Endothelial cell of hepatic sinusoid (primary cell): ENCODE measurements around the gene TMCO4.

Experiments used
- in situ Hi-C: cut with HindIII; loops from 2 replicates; pipeline ENCODE4 v1.10.0; 2017; ENCODE audit warnings: low sequenced_read_pairs

TMCO4 gene

GRCh38 chr1:19780267-19780877 lies 19.3 kb downstream of the TMCO4 start:
- in situ Hi-C loops = no loop called here

- in situ Hi-C loops = no loop called here
Observed at GRCh38 chr1:19776933-19777332, 22.8 kb downstream of the TMCO4 start.

- in situ Hi-C loops = no loop called here
Observed at GRCh38 chr1:19776287-19776686, 23.4 kb downstream of the TMCO4 start.

GRCh38 chr1:19775831-19776230 lies 23.9 kb downstream of the TMCO4 start:
- in situ Hi-C loops = no loop called here

GRCh38 chr1:19775317-19775716 lies 24.4 kb downstream of the TMCO4 start:
- in situ Hi-C loops = no loop called here

GRCh38 chr1:19774180-19774785 lies 25.4 kb downstream of the TMCO4 start:
- in situ Hi-C loops = no loop called here

- in situ Hi-C loops = no loop called here
Observed at GRCh38 chr1:19773485-19773884, 26.2 kb downstream of the TMCO4 start.

- in situ Hi-C loops = no loop called here
Observed at GRCh38 chr1:19772053-19772452, 27.7 kb downstream of the TMCO4 start.

- in situ Hi-C loops = no loop called here
Observed at GRCh38 chr1:19771350-19771749, 28.4 kb downstream of the TMCO4 start.

- in situ Hi-C loops = no loop called here
Observed at GRCh38 chr1:19770436-19771190, 29.1 kb downstream of the TMCO4 start.

- in situ Hi-C loops = no loop called here
Observed at GRCh38 chr1:19769211-19769932, 30.3 kb downstream of the TMCO4 start.

GRCh38 chr1:19768353-19769210 lies 31.1 kb downstream of the TMCO4 start:
- in situ Hi-C loops = no loop called here

- in situ Hi-C loops = no loop called here
Observed at GRCh38 chr1:19765623-19766022, 34.1 kb downstream of the TMCO4 start.

- in situ Hi-C loops = loop anchor here (5.0 kb wide), 2 partner anchors 87 to 98 kb away; no protein-coding TSS in a partner anchor
Observed at GRCh38 chr1:19764848-19765247, 34.9 kb downstream of the TMCO4 start.

- in situ Hi-C loops = loop anchor here (5.0 kb wide), 2 partner anchors 90 to 95 kb away; no protein-coding TSS in a partner anchor
Observed at GRCh38 chr1:19762175-19762779, 37.4 kb downstream of the TMCO4 start.

GRCh38 chr1:19759740-19760089 lies 40.0 kb downstream of the TMCO4 start:
- in situ Hi-C loops = loop anchor here (5.0 kb wide), 2 partner anchors 92 to 93 kb away; no protein-coding TSS in a partner anchor

- in situ Hi-C loops = no loop called here
Observed at GRCh38 chr1:19758227-19758830, 41.4 kb downstream of the TMCO4 start.

GRCh38 chr1:19757641-19758040 lies 42.1 kb downstream of the TMCO4 start:
- in situ Hi-C loops = no loop called here

GRCh38 chr1:19756480-19756879 lies 43.2 kb downstream of the TMCO4 start:
- in situ Hi-C loops = no loop called here

- in situ Hi-C loops = no loop called here
Observed at GRCh38 chr1:19754482-19754881, 45.2 kb downstream of the TMCO4 start.
